ENCODE results near the gene NETO2. TPM values are rescaled to one million over a fixed set of nuclear protein-coding genes. Genes with fewer than 3 reads are reported as not detected.

The NETO2 gene
- total RNA-seq, 1 experiment from 2014 or later = 28.6 TPM

GRCh38 chr16:47069313-47069712 is 74.4 kb downstream of the NETO2 start:
- no peak overlapping the region for H3T11ph ChIP-seq (ENCODE audit: low read length)
- H4K8ac ChIP-seq (replicated peaks; ENCODE audit: insufficient read length, low read depth, low read length) = no peak overlapping the region
- no peaks in the 10 kb centered on the region for H3K36me3 Mint-ChIP-seq (ENCODE audit: insufficient read depth in 1 of 3, low read depth in 3 of 3)
- H3K23ac ChIP-seq (ENCODE audit: insufficient read length, low read depth, low read length) = no peak overlapping the region
- TF ChIP-seq CTCF (conservative IDR thresholded peaks at IDR 0.05) = no peak
- no peaks in the 10 kb centered on the region for H3K79me2 ChIP-seq (ENCODE audit: insufficient read depth, low read length)
- no peak overlapping the region for H2BK20ac ChIP-seq (ENCODE audit: low read depth, low read length, poor library complexity, severe bottlenecking)
- H4K20me1 ChIP-seq (ENCODE audit: control insufficient read depth, insufficient read depth, insufficient read length) = no peaks in the 10 kb centered on the region
- H3K4me2 ChIP-seq (ENCODE audit: insufficient read depth, insufficient read length, low read length) = no peak overlapping the region
- H3K27me3 Mint-ChIP-seq (ENCODE audit: low read depth) = peaks cover 3% of the 10 kb centered on the region
- DNase-seq = no peak
- H3K27ac Mint-ChIP-seq = no peak overlapping the region
- no peak overlapping the region for H2BK5ac ChIP-seq (ENCODE audit: insufficient read length, low read length)
- no peak overlapping the region for H2AK5ac ChIP-seq (ENCODE audit: insufficient read length, low read length)
- no peaks in the 10 kb centered on the region for H3K23me2 ChIP-seq (ENCODE audit: insufficient read length, low read depth, low read length, poor library complexity, severe bottlenecking)
- no peak overlapping the region for H2BK120ac ChIP-seq (ENCODE audit: low read depth, low read length, poor library complexity, severe bottlenecking)
- no peaks in the 10 kb centered on the region for H3K27me3 ChIP-seq (ENCODE audit: insufficient read depth, low read length)
- no peak overlapping the region for H3K18ac ChIP-seq (ENCODE audit: insufficient read length, low read depth, low read length)
- no peak overlapping the region for H3K4ac ChIP-seq (ENCODE audit: low read depth, low read length)
- no peak overlapping the region for H3K4me3 Mint-ChIP-seq
- no peaks in the 10 kb centered on the region for H3K9me3 ChIP-seq (ENCODE audit: control insufficient read depth, low read depth, low read length)
- no peak overlapping the region for H4K5ac ChIP-seq (ENCODE audit: insufficient read length, low read depth, low read length)
- H3K9ac ChIP-seq (ENCODE audit: extremely low read depth, insufficient read length, low read length) = no peak overlapping the region
- H3K4me1 Mint-ChIP-seq = peaks cover 4 to 13% of the 10 kb centered on the region in 2 experiments
- no peaks in the 10 kb centered on the region for H3K4me1 ChIP-seq (ENCODE audit: insufficient read depth, low read length)
- WGBS (ENCODE audit: extremely low coverage, insufficient read length, low lambda C conversion rate) = no CpG with 5 or more reads among the region's 1 CpG
- H2AFZ ChIP-seq (ENCODE audit: low read length) = no peak overlapping the region
- H3K14ac ChIP-seq (ENCODE audit: insufficient read depth, low read length) = no peak overlapping the region
- no peaks in the 10 kb centered on the region for H3K9me3 Mint-ChIP-seq
- H4K91ac ChIP-seq (ENCODE audit: insufficient read length, low read depth, low read length) = no peak overlapping the region
- no peak overlapping the region for H3K27ac ChIP-seq (ENCODE audit: insufficient read length, low read depth, low read length)
- H2BK15ac ChIP-seq (ENCODE audit: low read depth, low read length) = no peak overlapping the region
- no peaks in the 10 kb centered on the region for H3K79me1 ChIP-seq (ENCODE audit: insufficient read depth, low read depth, low read length, poor library complexity, severe bottlenecking)
- H2BK12ac ChIP-seq (ENCODE audit: insufficient read length, low read depth, low read length) = no peak overlapping the region
- no peak overlapping the region for H3K56ac ChIP-seq (ENCODE audit: insufficient read length, low read depth, low read length)

Data from H9 (cell line).